Measurements from ENCODE around the gene ARL2BP.

The ARL2BP gene

GRCh38 chr16:57235128-57236021 is 9.7 kb upstream of the ARL2BP start:
- DNase-seq (ENCODE audit: low spot score), result no peak

GRCh38 chr16:57236022-57236350 is 9.1 kb upstream of the ARL2BP start:
- no peak for DNase-seq (ENCODE audit: low spot score)

GRCh38 chr16:57238682-57239081 is 6.4 kb upstream of the ARL2BP start:
- no peak for DNase-seq (ENCODE audit: low spot score)

- no peak for DNase-seq (ENCODE audit: low spot score)
These were observed 6.0 kb upstream of the ARL2BP start for GRCh38 chr16:57239107-57239506.

DNA sequence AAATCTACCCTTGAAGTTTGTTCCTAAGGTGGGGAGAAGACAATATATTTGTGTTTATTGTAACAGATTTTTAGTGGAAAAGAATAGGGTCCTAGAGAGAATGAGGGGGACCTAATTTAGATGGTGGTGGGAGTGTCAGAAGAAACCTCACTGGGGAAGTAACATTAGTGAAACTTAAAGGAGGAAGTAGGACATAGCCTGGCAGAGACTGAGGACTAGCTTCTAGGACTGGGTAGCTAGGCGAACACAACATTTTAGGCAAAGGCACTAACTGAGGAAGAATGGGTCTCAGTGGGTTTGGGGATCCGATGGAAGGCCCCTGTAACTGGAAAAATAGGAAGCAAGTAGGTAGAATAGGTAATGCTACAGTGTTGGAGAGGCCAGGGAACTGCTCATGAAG is 4.2 kb upstream of the ARL2BP start:
- DNase-seq (ENCODE audit: low spot score), result no peak

DNA sequence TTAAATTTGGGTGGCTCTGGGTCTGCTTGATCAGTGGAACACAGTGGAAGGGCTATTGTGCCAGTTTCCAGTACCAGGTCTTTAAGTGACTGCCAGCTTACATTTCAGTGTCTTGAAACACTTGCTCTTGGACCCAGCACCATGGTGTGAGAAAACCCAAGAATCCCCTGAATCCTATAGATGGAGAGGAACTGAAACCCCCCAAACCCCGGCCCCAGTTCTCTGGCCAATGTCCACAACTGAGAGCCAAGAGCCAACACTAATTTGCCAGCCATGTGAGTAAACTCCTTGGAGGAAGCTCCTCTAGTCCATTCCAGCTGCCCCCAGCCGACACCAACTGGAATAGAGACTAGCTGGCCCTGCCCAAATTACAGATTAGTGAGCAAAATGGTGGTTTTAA is 2.4 kb upstream of the ARL2BP start:
- no peak for DNase-seq (ENCODE audit: low spot score)

- no peak for DNase-seq (ENCODE audit: low spot score)
These were observed 644 bp upstream of the ARL2BP start for GRCh38 chr16:57244463-57244766.

DNA sequence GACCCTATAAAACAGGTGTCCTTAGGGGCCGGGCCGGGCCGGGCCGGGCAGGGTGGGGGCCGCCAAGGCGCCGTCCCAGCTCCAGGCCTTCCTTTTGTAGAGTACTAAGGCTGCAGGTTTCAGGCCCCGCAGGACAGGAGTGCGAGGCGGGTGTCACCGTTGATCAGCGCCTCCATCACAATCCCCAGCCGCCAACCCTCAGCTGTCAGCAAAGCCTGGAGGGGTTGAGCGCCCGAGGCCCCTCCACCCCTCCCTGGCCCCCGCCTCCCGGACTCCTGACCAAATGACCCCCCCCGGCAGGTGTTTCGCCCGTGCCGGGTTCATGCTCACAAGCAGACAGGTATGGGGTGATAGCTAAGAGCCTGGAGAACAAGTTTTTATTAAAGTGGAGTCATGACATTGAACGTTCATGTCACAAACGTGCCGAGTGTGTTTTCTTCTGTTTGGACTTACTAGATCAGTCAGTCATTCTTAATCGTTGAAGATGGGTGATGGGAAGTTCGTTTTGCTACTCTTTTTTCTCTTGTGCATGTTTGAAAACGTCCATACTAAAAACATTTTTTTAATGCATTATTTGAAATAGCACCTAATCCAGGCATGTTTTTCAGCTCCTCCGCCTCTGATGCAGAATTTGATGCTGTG is 534 bp downstream of the ARL2BP start:
- no peak for DNase-seq (ENCODE audit: low spot score)

DNA sequence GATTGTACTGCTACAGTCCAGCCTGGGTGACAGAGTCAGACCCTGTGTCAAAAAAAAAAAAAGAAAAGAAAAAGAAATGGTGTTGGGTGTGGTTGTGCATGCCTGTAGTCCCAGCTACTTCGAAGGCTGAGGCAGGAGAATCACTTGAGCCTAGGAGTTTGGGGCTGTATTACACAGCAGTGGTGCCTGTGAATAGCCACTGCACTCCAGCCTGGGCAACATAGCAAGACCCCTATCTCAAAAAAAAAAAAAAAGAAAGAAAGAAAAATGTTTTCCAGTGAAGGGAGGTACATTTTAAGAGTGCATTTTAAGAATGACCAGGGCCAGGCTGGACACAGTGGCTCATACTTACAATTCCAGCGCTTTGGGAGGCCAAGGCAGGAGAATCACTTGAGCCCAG is 6.3 kb downstream of the ARL2BP start:
- DNase-seq (ENCODE audit: low spot score), result no peak

DNA sequence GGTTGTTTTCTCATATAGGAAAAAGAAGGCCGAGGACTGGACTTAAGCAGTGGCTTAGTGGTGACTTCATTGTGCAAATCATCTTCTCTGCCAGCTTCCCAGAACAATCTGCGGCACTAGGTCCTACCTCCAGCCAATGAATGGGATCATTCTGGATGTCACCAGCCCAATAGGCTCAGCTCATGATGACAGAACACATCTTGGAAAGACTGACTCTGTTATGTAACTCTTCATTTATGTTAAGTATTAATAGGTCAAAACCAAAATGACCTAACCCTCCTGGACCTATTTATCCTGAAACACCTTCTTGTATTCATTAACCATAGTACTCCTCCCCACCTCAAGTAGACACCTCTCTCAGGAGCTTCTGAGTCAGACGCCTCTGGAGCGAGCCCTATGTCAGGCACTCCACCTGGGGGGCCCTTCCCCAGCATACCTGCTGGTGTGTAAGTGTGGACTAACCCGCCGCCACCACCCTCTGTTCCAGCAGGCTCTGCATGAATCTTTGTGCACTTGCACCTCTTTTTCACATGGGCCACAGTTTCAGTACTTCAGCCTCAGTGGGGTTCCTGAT is 7.2 kb downstream of the ARL2BP start:
- DNase-seq (ENCODE audit: low spot score), result no peak

DNA sequence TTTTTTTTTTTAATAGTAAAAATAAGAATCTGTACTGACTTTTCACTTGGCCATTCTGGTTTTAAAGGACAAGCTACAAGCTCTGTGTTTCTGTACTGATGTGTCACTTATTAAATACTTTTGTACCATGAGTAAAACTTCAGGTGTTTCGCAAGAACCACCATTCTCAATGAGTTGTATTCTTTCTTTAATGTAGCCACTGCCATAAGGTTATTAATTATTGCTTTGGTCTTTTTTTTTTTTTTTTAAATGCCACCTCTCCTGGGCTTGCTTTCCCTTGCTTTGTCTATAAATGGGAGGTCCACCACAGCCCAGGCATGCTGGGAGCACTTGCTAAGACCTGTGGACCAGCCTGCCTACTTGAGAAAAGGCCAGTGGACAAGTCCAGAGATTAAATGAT is 8.4 kb downstream of the ARL2BP start:
- no peak for DNase-seq (ENCODE audit: low spot score)

- DNase-seq (ENCODE audit: low spot score), result no peak
These were observed 10.8 kb downstream of the ARL2BP start for GRCh38 chr16:57255686-57256415.

GRCh38 chr16:57256601-57257395 is 11.7 kb downstream of the ARL2BP start:
- DNase-seq (ENCODE audit: low spot score), result no peak

- no peak for DNase-seq (ENCODE audit: low spot score)
These were observed 12.5 kb downstream of the ARL2BP start for GRCh38 chr16:57257455-57258070.

GRCh38 chr16:57258226-57258909 is 13.3 kb downstream of the ARL2BP start:
- DNase-seq (ENCODE audit: low spot score), result no peak

GRCh38 chr16:57258910-57259475 is 13.9 kb downstream of the ARL2BP start:
- DNase-seq (ENCODE audit: low spot score), result no peak

DNA sequence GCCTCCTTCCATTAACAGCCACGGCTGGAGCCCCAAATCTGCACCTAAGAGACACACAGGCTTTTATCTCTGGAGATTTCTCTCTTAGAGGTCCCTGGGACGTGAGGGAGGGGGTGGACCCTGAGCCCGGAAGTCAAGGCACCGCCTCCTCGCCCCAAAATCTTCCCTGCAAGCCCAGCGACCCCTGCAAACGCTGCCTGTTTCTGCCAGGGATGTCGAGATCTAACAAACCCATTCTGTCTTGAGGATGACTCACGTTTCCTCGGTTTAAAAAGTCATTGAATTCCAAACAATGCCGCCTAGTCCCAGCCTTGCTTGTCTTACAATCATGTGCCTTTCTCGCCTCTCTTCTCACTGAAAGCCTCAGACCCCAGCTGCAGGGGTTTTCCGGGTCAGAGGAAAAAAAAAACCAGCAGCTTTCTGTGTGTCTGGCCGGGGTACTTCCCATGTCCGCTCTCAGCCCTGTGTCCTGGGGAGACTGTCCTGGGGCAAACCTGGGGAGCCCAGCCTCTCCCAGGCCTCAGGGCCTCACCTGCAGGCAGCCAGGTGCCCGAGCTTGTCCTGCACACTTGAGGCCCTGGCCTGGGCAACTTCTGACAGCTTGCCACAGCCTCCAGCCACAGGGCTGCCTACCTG is 15.4 kb downstream of the ARL2BP start:
- DNase-seq (ENCODE audit: low spot score), result no peak

DNA sequence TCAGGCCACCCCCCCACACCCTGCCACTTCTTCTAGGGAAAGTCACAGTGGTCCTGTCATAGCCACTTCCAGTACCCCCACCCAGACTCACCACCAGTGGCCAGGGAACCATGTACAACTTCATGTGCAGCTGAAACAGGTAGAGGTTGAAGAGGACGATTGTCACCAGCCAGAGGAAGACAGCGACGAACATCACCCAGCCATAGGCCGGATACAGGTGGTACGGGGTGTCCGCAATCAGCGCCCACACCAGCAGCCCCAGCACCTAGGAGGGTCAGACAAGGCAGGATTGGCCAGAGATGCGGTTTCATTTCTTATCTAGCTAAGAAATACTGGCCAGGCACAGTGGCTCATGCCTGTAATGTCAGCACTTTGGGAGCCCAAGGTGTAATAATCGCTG is 16.7 kb downstream of the ARL2BP start:
- DNase-seq (ENCODE audit: low spot score), result no peak

DNA sequence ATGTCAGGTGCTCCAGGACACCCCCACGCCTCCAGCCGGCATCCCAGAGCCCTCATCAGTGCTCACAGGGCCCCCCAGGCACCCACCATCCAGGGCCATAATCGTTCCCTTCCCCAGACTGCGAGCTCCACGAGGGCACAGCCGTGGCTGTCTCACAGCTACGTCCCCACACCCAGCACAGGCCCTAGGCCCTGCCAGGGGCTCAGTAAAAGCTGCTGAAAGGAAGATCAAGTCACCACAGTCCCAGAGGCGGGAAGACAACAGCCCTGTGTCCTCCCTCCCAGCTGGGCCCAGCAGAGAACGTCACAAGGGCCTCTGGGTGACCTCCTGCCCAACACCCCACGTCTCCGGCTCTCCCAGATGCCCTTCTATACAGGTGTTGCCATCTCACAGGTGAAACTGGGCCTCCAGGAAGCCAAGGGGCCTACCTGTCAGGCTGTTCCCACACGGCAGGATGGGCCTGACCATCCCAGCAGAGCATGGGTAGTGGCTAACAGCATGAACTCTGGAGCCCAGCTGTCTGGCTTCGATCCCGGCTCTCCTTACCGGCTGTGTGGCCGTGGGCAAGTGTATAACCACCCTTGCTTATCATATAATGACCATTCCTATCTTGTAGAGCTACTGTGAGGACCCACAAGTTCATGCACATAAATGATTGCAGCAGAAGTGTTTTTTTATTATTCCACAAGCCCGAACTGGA is 17.9 kb downstream of the ARL2BP start:
- DNase-seq (ENCODE audit: low spot score), result no peak
